Trophoblast cell (in vitro differentiated cells and primary cell): ENCODE measurements around the gene SPATS2L.

Experiments used
- DNase-seq, 2 donors: peaks; one replicate each; pipeline ENCODE4 v3.0.0-alpha.2; 2016
- H2AFZ ChIP-seq: 2 replicates; pipeline ENCODE4 v1.6.1; 2013; ENCODE audit warnings: low read length, moderate library complexity, mild to moderate bottlenecking; ENCODE audit not compliant: insufficient read depth, poor library complexity
- H2AK5ac ChIP-seq: 2 replicates; pipeline ENCODE4 v1.6.1; 2013; ENCODE audit warnings: mild to moderate bottlenecking, low read length
- H2BK120ac ChIP-seq: 2 replicates; pipeline ENCODE4 v1.6.1; 2013; ENCODE audit warnings: low read length, mild to moderate bottlenecking, moderate library complexity; ENCODE audit not compliant: insufficient read depth, poor library complexity
- H2BK12ac ChIP-seq: 2 replicates; pipeline ENCODE4 v1.6.1; 2013; ENCODE audit warnings: mild to moderate bottlenecking, low read length, moderate library complexity
- H2BK5ac ChIP-seq: 2 replicates; pipeline ENCODE4 v1.6.1; 2013; ENCODE audit warnings: low read length, low read depth, moderate library complexity, mild to moderate bottlenecking; ENCODE audit not compliant: poor library complexity
- H3K14ac ChIP-seq: 2 replicates; pipeline ENCODE4 v1.6.1; 2013; ENCODE audit warnings: mild to moderate bottlenecking, low read length
- H3K18ac ChIP-seq: 2 replicates; pipeline ENCODE4 v1.6.1; 2013; ENCODE audit warnings: mild to moderate bottlenecking, low read length
- H3K23ac ChIP-seq: 2 replicates; pipeline ENCODE4 v1.6.1; 2013; ENCODE audit warnings: low read length
- H3K27ac ChIP-seq: 2 replicates; pipeline ENCODE4 v1.5.1; 2013; ENCODE audit warnings: low read depth, mild to moderate bottlenecking, inconsistent platforms, low read length, moderate library complexity
- H3K27me3 ChIP-seq: 2 replicates; pipeline ENCODE4 v1.6.1; 2013; ENCODE audit warnings: inconsistent platforms, mild to moderate bottlenecking, low read length, moderate library complexity; ENCODE audit not compliant: insufficient read depth
- H3K36me3 ChIP-seq, 2 experiments: 1 replicate in 1 of 2; 2 replicates in 1 of 2; pipeline ENCODE4 v1.6.1; 2013; ENCODE audit warnings: low read length in 2 of 2, mild to moderate bottlenecking in 2 of 2, moderate library complexity in 1 of 2; ENCODE audit not compliant: insufficient read depth in 2 of 2, control insufficient read depth in 1 of 2
- H3K4ac ChIP-seq: 2 replicates; pipeline ENCODE4 v1.6.1; 2013; ENCODE audit warnings: low read depth, mild to moderate bottlenecking, low read length, moderate library complexity
- H3K4me1 ChIP-seq, 2 experiments: 1 replicate in 1 of 2; 2 replicates in 1 of 2; pipeline ENCODE4 v1.6.1; 2013; ENCODE audit warnings: low read length in 2 of 2, mild to moderate bottlenecking in 2 of 2, moderate library complexity in 1 of 2; ENCODE audit not compliant: insufficient read depth in 2 of 2, control insufficient read depth in 1 of 2
- H3K4me2 ChIP-seq: 2 replicates; pipeline ENCODE4 v1.6.1; 2013; ENCODE audit warnings: inconsistent platforms, mild to moderate bottlenecking, low read length, moderate library complexity
- H3K4me3 ChIP-seq: 2 replicates; pipeline ENCODE4 v1.5.1; 2013; ENCODE audit warnings: mild to moderate bottlenecking, low read depth, low read length, inconsistent platforms
- H3K79me1 ChIP-seq: one replicate; pipeline ENCODE4 v1.6.1; 2013; ENCODE audit warnings: low read length
- H3K79me2 ChIP-seq: 2 replicates; pipeline ENCODE4 v1.6.1; 2013; ENCODE audit warnings: low read length, mild to moderate bottlenecking; ENCODE audit not compliant: control insufficient read depth, insufficient read depth, poor library complexity
- H3K9ac ChIP-seq: 2 replicates; pipeline ENCODE4 v1.6.1; 2013; ENCODE audit warnings: mild to moderate bottlenecking, low read length
- H3K9me3 ChIP-seq: 2 replicates; pipeline ENCODE4 v1.6.1; 2013; ENCODE audit warnings: low read depth, mild to moderate bottlenecking, control low read depth, inconsistent platforms, low read length; ENCODE audit not compliant: insufficient read depth
- H4K12ac ChIP-seq: 2 replicates; pipeline ENCODE4 v1.6.1; 2013; ENCODE audit warnings: low read depth, mild to moderate bottlenecking, low read length, moderate library complexity
- H4K8ac ChIP-seq: 2 replicates; pipeline ENCODE4 v1.6.1; 2013; ENCODE audit warnings: low read depth, mild to moderate bottlenecking, low read length, moderate library complexity
- H4K91ac ChIP-seq: one replicate; pipeline ENCODE4 v1.6.1; 2013; ENCODE audit warnings: low read depth, mild to moderate bottlenecking, low read length, moderate library complexity
- WGBS: extraction: QIAGEN DNeasy Blood & Tissue Kit; methylation state at CpG from one replicate; pipeline ENCODE4 v1.1.7; 2013; ENCODE audit warnings: missing lambda C conversion rate; ENCODE audit not compliant: insufficient read length, insufficient coverage; ENCODE audit errors: extremely low coverage; 5-methylcytosine and 5-hydroxymethylcytosine counted together

The SPATS2L gene

GRCh38 chr2:200297100-200297499, 9.4 kb upstream of the SPATS2L start:
- Histone ChIP-seq H3K14ac (no peak overlapping the region), H3K79me2 (no peaks in the 10 kb centered on the region), H2AK5ac (no peak overlapping the region), H2BK12ac (no peak overlapping the region), H2AFZ (no peak overlapping the region), H2BK120ac (no peak overlapping the region), H3K23ac (no peak overlapping the region), H3K9ac (no peak overlapping the region), H3K9me3 (no peaks in the 10 kb centered on the region), H3K4me1 (peaks cover 3% of the 10 kb centered on the region in 2 experiments), H3K4ac (no peak overlapping the region), H4K12ac (no peak overlapping the region), H3K27me3 (no peaks in the 10 kb centered on the region), H4K8ac (no peak overlapping the region), H3K18ac (no peak overlapping the region), H2BK5ac (no peak overlapping the region), H3K4me2 (no peak overlapping the region), H4K91ac (no peak overlapping the region), H3K27ac (no peak overlapping the region), H3K36me3 (no peaks in the 10 kb centered on the region), H3K4me3 (no peak overlapping the region), H3K79me1 (peaks cover 7% of the 10 kb centered on the region)
- WGBS: no CpG with 5 or more reads among the region's 5 CpGs
- no peak for DNase-seq

GRCh38 chr2:200297989-200298388, 8.5 kb upstream of the SPATS2L start:
- Histone ChIP-seq H4K12ac (no peak overlapping the region), H3K14ac (no peak overlapping the region), H3K79me1 (peaks cover 7% of the 10 kb centered on the region), H2BK12ac (no peak overlapping the region), H3K36me3 (no peaks in the 10 kb centered on the region), H2AFZ (no peak overlapping the region), H3K27me3 (no peaks in the 10 kb centered on the region), H2AK5ac (no peak overlapping the region), H3K9ac (no peak overlapping the region), H3K18ac (no peak overlapping the region), H2BK120ac (no peak overlapping the region), H3K4me3 (no peak overlapping the region), H3K4me2 (no peak overlapping the region), H3K23ac (no peak overlapping the region), H4K91ac (no peak overlapping the region), H2BK5ac (no peak overlapping the region), H3K9me3 (no peaks in the 10 kb centered on the region), H3K79me2 (no peaks in the 10 kb centered on the region), H3K27ac (no peak overlapping the region), H3K4me1 (peaks cover 5 to 8% of the 10 kb centered on the region in 2 experiments), H4K8ac (no peak overlapping the region), H3K4ac (no peak overlapping the region)
- DNase-seq: no peak
- no CpG with 5 or more reads among the region's 5 CpGs for WGBS

- H3K18ac ChIP-seq: no peak overlapping the region
- H2BK5ac ChIP-seq: no peak overlapping the region
- H3K27me3 ChIP-seq: no peaks in the 10 kb centered on the region
- no peak overlapping the region for H3K4me3 ChIP-seq
- H3K4me2 ChIP-seq: no peak overlapping the region
- H3K79me2 ChIP-seq: no peaks in the 10 kb centered on the region
- no peak overlapping the region for H4K91ac ChIP-seq
- no peak overlapping the region for H3K4ac ChIP-seq
- no peaks in the 10 kb centered on the region for H3K36me3 ChIP-seq
- no peak overlapping the region for H3K27ac ChIP-seq
- H4K8ac ChIP-seq: no peak overlapping the region
- no CpG with 5 or more reads among the region's 3 CpGs for WGBS
- peak overlapping the region; percentile 9 for H2AK5ac ChIP-seq
- peaks cover 5 to 9% of the 10 kb centered on the region in 2 experiments for H3K4me1 ChIP-seq
- H3K23ac ChIP-seq: no peak overlapping the region
- no peaks in the 10 kb centered on the region for H3K9me3 ChIP-seq
- no peak overlapping the region for H2AFZ ChIP-seq
- H3K9ac ChIP-seq: no peak overlapping the region
- no peak for DNase-seq
- H2BK120ac ChIP-seq: peak overlapping the region; percentile 57
- peak overlapping the region; percentile 28 for H3K14ac ChIP-seq
- H3K79me1 ChIP-seq: peaks cover 9% of the 10 kb centered on the region
- H4K12ac ChIP-seq: no peak overlapping the region
- no peak overlapping the region for H2BK12ac ChIP-seq
Measured at GRCh38 chr2:200298816-200299215, 7.7 kb upstream of the SPATS2L start.

DNA sequence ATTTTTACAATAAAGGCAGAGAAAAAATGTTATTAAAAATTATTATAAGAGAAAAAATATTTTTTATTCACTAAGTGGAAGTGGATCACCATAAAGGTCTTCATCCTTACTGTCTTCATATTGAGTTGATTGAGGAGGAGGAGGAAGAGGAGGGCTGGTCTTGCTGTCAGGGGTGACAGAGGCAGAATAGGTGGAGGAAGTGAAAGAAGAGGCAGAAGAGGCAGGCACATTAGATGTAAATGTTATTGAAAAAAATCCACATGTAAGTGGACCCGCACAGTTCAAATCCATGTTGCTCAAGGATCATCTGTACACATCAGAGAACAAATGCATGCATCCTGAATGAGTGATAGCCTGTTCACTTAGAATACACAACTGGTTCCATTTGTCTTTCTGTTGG, 6.4 kb upstream of the SPATS2L start:
- Histone ChIP-seq H3K23ac (no peak overlapping the region), H3K27ac (peak overlapping the region; percentile 89), H3K18ac (no peak overlapping the region), H3K4me2 (no peak overlapping the region), H4K91ac (peak overlapping the region; percentile 81), H3K27me3 (no peaks in the 10 kb centered on the region), H2BK120ac (peak overlapping the region; percentile 81), H3K14ac (peak overlapping the region; percentile 90), H3K79me2 (no peaks in the 10 kb centered on the region), H3K4ac (peak overlapping the region; percentile 70), H3K36me3 (no peaks in the 10 kb centered on the region), H3K9ac (no peak overlapping the region), H2BK5ac (peak overlapping the region; percentile 94), H3K4me3 (no peak overlapping the region), H4K12ac (no peak overlapping the region), H4K8ac (no peak overlapping the region), H3K79me1 (peaks cover 11% of the 10 kb centered on the region), H3K4me1 (peaks cover 5 to 9% of the 10 kb centered on the region in 2 experiments), H2AFZ (no peak overlapping the region), H2BK12ac (peak overlapping the region; percentile 93), H2AK5ac (peak overlapping the region; percentile 72), H3K9me3 (no peaks in the 10 kb centered on the region)
- WGBS: no CpG with 5 or more reads among the region's 1 CpG
- no peak for DNase-seq
